Stimulated activated CD4-positive, alpha-beta T cell treated with anti-CD3 and anti-CD28 coated beads, Interleukin-4, amount 100 ng/mL, for 24 hours (primary cell): ENCODE results near the gene PAK1IP1.
"Not testable (repeated sequence)": the region's sequence is repeated elsewhere in the genome, so short reads cannot be mapped to it uniquely, and the experiment has no call there.

Experiments used
- DNase-seq: peaks from one replicate; pipeline ENCODE4 v3.0.0-alpha.2; 2020

The PAK1IP1 gene, protein sequence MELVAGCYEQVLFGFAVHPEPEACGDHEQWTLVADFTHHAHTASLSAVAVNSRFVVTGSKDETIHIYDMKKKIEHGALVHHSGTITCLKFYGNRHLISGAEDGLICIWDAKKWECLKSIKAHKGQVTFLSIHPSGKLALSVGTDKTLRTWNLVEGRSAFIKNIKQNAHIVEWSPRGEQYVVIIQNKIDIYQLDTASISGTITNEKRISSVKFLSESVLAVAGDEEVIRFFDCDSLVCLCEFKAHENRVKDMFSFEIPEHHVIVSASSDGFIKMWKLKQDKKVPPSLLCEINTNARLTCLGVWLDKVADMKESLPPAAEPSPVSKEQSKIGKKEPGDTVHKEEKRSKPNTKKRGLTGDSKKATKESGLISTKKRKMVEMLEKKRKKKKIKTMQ

GRCh38 chr6:10694302-10695085 is at the start of gene PAK1IP1, which contains the start of gene C6orf52:
TSS of gene PAK1IP1 (plus strand) at chr6:10694972. CDS start at chr6:10694986, 14 bp downstream.
TSS of gene C6orf52 (minus strand) at chr6:10694616. CDS start at chr6:10687550, 7,066 bp downstream.
- peak; percentile 93 for DNase-seq

- DNase-seq = no peak
Measured at GRCh38 chr6:10655508-10656055, 39.2 kb upstream of the PAK1IP1 start.

DNA sequence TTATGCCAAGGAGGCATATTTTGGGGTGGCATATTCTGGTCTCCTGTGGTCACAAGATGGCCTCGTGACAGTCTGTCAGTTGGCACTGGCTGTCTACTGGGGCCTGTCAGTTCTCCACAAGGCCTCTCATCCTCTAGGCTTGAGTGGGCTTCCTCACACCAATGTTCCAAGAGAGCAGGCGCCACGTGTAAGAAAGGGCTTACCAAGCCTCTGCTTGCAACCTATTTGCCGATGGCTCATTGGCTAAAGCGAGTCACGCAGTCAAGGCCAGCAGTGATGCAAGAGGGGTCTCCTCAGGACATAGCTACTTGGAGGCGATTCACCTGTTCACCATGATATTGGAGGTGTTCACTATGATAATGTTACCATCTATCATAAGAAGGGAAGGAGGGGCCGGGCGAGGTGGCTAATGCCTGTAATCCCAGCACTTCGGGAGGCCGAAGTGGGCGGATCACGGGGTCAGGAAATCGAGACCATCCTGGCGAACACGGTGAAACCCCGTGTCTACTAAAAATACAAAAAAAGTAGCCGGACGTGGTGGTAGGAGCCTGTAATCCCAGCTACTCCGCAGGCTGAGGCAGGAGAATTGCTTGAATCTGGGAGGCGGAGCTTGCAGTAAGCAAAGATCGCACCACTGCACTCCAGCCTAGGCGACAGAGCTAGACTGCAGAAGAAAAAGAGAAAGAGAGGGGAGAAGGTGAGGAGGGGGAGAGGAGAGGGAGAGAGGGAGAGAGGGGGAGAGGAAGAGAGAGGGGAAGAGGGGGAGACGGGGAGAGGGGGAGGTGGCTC is 35.7 kb upstream of the PAK1IP1 start:
- DNase-seq = no peak

GRCh38 chr6:10659699-10660348 is 34.9 kb upstream of the PAK1IP1 start:
- no peak for DNase-seq

GRCh38 chr6:10660431-10661191 is 34.2 kb upstream of the PAK1IP1 start:
- DNase-seq = not testable (repeated sequence)

DNA sequence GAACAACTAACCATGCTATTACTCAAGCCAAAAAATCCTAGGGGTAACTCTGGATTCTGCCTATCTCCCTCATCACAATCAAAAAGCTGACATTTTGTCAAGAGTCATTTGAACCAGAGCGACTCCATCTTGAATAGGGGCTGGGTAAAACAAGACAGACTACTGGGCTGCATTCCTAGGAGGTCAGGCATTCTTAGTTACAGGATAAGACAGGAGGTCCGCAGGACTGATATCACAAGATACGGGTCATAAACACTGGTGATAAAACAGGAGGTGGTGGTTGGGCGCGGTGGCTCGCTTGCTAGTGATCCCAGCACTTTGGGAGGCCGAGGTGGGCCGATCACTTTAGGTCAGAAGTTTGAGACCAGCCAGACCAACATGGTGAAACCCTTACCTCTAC is 32.6 kb upstream of the PAK1IP1 start:
- no peak for DNase-seq

- no peak for DNase-seq
Measured at GRCh38 chr6:10662742-10663141, 32.0 kb upstream of the PAK1IP1 start.

- not testable (repeated sequence) for DNase-seq
Measured at GRCh38 chr6:10665595-10665994, 29.2 kb upstream of the PAK1IP1 start.

GRCh38 chr6:10668126-10668917 is 26.4 kb upstream of the PAK1IP1 start:
- DNase-seq = no peak

DNA sequence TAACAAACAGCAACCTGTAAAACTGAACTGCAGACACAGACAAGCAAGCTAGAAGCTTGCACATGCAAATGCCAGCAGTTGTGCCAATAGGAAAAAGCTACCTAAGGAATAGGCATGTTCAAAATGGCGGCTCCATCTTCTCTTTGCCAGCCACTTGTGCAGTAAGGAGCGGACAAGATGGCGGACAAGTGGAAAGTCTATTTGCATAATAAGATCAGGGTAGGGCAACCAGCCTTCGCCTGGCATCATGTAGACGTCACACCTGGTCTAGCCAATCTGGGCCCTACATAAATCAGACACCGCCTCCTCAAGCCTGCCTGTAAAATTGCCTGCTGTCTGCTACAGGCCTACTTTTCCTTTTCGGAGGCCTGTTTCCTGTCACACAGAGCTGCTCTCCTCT is 18.4 kb upstream of the PAK1IP1 start:
- DNase-seq = no peak

DNA sequence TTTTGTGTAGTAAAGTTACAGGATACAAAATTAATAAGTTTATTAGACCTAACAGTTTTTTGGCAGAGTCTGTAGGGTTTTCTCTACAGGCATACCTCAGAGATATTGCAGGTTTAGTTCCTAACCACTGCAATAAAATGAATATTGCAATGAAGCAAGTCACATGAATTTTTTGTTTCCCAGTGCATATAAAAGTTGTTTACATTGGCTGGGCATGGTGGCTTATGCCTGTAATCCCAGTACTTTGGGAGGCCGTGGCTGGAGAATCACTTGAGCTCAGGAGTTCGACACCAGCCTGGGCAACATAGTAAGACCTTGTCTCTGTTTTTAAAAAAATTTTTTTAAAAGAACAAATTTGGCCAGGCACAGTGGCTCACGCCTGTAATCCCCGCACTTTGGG is 16.3 kb upstream of the PAK1IP1 start:
- no peak for DNase-seq

DNA sequence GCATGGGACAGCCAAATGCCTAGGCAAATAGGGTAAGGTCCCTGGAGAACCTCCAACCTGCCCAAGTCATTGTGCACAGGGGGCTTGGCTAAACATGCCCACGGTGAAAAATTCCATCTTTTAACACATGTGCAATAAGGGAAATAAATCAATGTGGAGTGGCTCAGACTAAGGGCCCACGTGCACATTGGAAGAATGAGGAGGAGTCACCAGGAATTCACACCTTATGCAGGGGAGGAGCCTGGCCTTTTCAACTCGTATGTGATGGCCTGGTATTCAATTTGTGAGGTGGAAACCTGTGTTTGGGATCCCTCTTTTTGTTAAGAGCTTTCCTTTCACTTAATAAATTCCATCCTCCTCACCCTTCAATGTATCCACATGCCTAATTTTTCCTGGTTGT is 13.0 kb upstream of the PAK1IP1 start:
- no peak for DNase-seq

DNA sequence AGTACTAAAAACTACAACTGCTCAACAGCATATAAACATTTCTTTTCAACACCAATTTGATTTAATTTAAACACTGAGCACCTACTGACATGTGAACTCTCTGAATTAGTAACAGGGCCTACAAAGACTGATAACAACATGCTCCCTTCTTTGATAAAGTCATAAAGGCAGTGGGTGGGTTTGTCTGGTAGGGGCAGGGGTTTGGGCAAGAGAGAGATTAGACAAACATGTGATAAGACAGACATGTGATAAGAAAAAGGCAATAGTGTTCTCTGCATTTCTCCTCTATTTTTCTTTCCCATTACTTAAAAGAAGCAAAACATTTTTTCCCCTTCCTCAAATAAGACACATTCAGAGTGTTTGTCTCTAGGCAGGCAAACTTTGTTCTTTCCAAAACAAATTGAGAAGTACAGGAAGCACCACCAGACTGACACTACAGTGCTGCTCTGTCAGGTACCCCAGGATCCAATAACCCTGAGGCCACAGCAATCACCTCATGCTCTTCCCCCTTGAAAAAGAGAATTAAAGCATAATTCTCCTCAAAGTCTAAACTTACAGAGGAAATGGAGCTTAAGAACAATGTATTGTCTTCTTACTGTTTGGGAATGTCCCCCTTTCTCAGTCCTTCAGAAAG is 12.3 kb upstream of the PAK1IP1 start:
- no peak for DNase-seq

DNA sequence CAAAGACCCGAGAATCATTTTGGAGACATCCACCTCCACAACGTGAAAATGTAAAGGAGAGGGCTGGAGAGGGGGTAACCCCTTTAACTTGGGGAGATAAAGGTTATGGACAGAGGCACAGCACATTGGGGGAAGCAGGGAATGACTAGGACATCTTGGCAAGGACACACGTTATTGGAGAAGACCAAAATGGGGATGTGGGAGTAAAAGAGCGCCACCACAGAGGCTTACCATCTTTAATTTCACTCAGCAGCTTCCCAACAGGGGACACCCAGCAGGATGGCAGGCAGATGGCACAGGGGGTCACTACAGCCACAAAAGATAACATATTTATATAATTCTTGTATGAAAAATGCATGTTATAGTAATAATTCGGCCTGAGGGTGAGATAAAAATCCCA is 10.2 kb upstream of the PAK1IP1 start:
- no peak for DNase-seq

DNA sequence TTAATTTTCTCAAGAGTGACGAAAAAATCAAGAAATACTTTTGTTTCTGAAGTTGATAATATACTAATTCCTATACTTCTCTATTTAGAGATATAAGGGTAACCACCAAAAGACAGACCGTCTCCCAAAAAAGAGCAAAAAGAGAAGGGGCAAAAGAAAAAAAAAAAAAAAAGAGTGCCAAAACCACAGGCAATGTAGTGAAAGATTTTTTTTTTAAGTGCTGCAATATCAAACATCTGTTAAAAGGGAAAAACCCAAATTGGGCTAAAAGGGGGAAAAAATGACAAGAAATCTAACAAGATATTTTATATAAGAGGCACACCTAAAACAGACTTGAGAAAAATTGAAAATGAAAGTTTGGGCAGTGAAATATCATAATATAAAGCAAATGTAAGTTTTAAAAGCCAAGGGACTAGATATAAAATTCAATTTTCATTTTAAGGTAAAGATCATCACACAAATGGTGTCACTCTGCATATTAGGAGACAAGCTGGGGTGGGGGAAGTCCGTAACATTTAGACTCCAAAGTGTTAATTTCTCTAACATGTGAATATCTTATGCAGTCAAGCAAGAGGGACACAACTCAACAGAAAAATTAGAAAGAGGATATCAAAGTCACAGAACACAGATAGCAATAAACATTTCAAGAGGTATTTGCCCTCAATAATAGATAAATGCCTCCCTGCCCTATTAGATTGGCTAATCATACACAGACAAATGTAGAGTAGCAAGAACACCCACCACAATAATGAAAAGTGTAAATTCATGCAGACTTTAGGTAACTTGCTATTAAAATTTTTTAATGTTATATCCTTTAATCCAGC is 9.5 kb upstream of the PAK1IP1 start:
- peak; percentile 6 for DNase-seq

DNA sequence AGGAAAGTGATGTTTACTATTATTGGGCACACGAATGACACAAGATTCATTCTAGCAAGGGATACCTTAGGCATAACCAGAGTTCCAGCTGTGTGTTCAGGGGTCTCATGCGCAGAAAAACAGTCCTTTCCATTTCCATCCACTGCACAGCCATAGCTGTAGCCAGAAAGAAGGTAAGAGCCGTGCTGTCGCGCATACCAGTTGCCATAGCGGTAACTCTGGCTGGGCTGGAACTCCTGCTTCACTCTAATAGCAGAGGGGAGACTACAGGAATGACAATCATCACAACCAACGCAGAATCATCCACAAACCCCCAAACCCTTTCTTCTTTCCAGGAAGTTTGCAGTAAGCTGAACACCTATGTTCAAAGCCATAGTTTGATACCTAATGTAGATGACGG is 7.9 kb upstream of the PAK1IP1 start:
- DNase-seq = no peak

DNA sequence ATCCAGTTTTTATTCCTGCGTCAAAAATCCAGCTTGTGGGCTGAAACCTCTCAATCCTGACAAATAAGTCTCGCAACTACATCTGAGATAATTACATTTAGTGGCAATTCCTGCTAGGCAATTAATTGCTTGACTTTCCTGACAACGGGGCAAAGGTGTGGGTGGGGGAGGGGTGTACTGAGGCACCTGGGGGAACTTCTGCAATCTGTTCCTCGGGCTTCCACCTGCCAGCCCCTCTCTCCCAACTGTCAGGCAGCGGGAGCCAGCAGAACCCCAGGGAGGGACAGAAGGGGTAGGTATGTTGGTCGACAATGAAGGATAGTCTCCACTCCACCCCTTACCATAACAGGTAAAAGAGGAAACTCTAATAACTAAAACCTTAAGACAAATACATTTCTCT is 7.2 kb upstream of the PAK1IP1 start:
- no peak for DNase-seq

DNA sequence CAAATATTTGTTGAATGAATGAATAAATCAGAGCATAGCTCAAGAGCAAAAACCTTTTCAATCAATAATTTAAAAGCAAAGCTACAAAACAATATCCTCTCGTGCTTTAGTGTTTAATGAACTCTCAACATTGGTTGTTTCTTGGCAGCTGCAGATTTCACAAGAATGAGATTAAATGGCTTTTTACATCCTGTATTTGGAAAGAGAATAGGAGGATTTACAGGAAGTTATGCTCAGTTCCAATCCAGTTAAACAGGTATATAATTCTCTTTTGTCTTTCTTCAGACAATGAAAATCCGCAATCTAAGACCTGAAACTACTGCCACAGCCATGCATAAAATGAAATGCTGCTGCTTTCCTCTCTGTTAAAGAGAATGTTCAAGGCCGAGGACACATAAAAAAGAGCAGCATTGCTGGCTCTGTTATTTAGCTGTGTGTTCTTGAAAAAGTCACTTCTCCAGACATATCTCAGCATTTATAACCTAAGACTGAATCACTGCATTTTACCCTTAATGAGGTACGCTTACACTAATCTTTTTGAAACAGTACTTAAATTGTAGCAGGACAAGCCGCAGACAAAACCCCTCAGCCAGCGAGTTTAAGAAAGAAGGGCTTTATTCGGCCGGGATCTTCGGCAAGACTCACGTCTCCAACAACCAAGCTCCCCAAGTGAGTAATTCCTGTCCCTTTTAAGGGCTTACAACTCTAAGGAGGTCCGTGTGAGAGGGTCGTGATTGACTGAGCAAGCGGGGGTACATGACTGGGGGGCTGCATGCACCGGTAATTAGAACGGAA is 3.9 kb upstream of the PAK1IP1 start:
- no peak for DNase-seq
